ENCODE measurements around the gene ARHGAP1. TPM values are rescaled to one million over a fixed set of nuclear protein-coding genes. Genes with fewer than 3 reads are reported as not detected.

ARHGAP1 gene
- total and polyA plus RNA-seq, 2 experiments from 2014 or later = 54.3 to 98.5 TPM

- H3K27me3 ChIP-seq (replicated peaks; ENCODE audit: insufficient read depth) = no peaks in the 10 kb centered on the region
- TF ChIP-seq EZH2phosphoT487 (IDR thresholded peaks at IDR 0.05; ENCODE audit: insufficient read depth, low read depth) (no peak), EZH2 (IDR thresholded peaks at IDR 0.05; ENCODE audit: insufficient read depth, poor library complexity, severe bottlenecking) (no peak)
- in situ Hi-C loops (cut with MboI) = no loop called here
Measured at GRCh38 chr11:46678741-46679130, 21.7 kb downstream of the ARHGAP1 start.

DNA sequence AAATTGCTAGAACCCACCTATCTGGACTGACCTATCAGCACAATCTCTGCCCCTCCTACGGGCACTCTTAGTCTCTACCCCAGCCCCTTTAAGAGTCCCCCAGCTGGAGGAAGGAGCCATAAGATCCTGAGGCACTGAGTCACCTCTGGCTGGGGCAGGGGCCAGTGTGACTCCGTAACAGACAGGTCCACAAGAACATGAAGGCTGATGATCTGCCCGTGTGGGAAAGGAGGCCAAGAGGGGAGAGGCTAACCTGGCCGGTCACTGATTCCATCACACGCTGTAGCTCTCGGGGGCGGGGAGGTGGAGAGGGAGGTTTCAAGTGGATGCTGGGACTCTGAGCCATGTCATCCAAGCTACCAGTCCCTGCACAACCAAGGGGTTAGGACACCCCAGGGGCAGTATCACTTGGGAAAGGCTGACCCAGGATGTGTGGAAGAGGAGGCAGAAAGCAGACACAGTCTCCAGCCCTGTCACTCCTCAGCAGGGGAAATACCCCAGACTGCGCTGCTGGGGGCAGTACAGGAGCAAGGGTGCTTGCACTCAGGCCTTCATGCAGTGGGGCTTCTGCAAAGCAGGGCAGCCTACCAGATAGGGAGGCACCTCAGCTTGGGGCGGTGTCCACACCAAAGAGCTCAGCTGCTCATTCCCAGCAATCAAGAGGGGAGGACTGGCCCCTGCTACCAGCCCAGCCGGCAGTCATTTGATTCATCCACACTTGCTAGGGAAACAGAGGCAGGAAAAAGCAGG is 22.3 kb downstream of the ARHGAP1 start:
- Histone ChIP-seq H3K9ac (no peak overlapping the region), H2AFZ (no peak overlapping the region), H3K79me2 (ENCODE audit: insufficient read depth) (0 out of 2 replicates have a peak, but pooled peaks cover 2% of the 10 kb centered on the region), H3K27ac (0 out of 2 replicates have a peak overlapping the region, but pooled peaks have one; percentile 9), H3F3A (ENCODE audit: insufficient read depth) (peaks cover 26% of the 10 kb centered on the region), H3K4me1 (ENCODE audit: insufficient read depth) (peaks cover 13% of the 10 kb centered on the region), H4K20me1 (ENCODE audit: insufficient read depth) (no peaks in the 10 kb centered on the region), H3K4me3 (no peak overlapping the region), H3K9me3 (ENCODE audit: low read depth) (no peaks in the 10 kb centered on the region), H3K27me3 (replicated peaks; ENCODE audit: insufficient read depth) (no peaks in the 10 kb centered on the region), H3K36me3 (ENCODE audit: low read depth) (peaks cover 16% of the 10 kb centered on the region; the same call in 1 of the 2 replicates), H3K9me2 (ENCODE audit: insufficient read depth) (no peaks in the 10 kb centered on the region), H3K4me2 (ENCODE audit: unreplicated experiment) (no peak overlapping the region)
- TF ChIP-seq EZH2 (IDR thresholded peaks at IDR 0.05; ENCODE audit: insufficient read depth, poor library complexity, severe bottlenecking) (no peak), EZH2phosphoT487 (IDR thresholded peaks at IDR 0.05; ENCODE audit: insufficient read depth, low read depth) (no peak)
- in situ Hi-C loops (cut with MboI) = no loop called here
- peak; percentile 49 for DNase-seq
- WGBS, 2 experiments (ENCODE audit: low coverage in 1 of 2, low lambda C conversion rate in 2 of 2, missing lambda C conversion rate in 2 of 2) = 81 to 87% methylated on average over 10 of the region's 10 CpGs

More at GRCh38 chr11:46678741-46679130, 21.7 kb downstream of the ARHGAP1 start:
- Histone ChIP-seq H3F3A (ENCODE audit: insufficient read depth) (peaks cover 28% of the 10 kb centered on the region), H2AFZ (no peak overlapping the region), H3K79me2 (ENCODE audit: insufficient read depth) (0 out of 2 replicates have a peak, but pooled peaks cover 4% of the 10 kb centered on the region), H3K9ac (no peak overlapping the region), H3K36me3 (ENCODE audit: low read depth) (peaks cover 16% of the 10 kb centered on the region; the same call in 1 of the 2 replicates), H3K4me1 (ENCODE audit: insufficient read depth) (peaks cover 13% of the 10 kb centered on the region), H3K9me2 (ENCODE audit: insufficient read depth) (no peaks in the 10 kb centered on the region), H3K4me3 (no peak overlapping the region), H3K4me2 (ENCODE audit: unreplicated experiment) (no peak overlapping the region), H4K20me1 (ENCODE audit: insufficient read depth) (no peaks in the 10 kb centered on the region), H3K27ac (0 out of 2 replicates have a peak overlapping the region, but pooled peaks have one; percentile 9), H3K9me3 (ENCODE audit: low read depth) (no peaks in the 10 kb centered on the region)
- 90 to 93% methylated on average over 9 of the region's 9 CpGs for WGBS, 2 experiments (ENCODE audit: low coverage in 1 of 2, low lambda C conversion rate in 2 of 2, missing lambda C conversion rate in 2 of 2)
- no peak for DNase-seq

- TF ChIP-seq EZH2 (IDR thresholded peaks at IDR 0.05; ENCODE audit: insufficient read depth, poor library complexity, severe bottlenecking) (no peak), EZH2phosphoT487 (IDR thresholded peaks at IDR 0.05; ENCODE audit: insufficient read depth, low read depth) (no peak)
- H3K79me2 ChIP-seq (ENCODE audit: insufficient read depth) = no peaks in the 10 kb centered on the region
- H3F3A ChIP-seq (ENCODE audit: insufficient read depth) = peaks cover 25% of the 10 kb centered on the region
- peaks cover 23% of the 10 kb centered on the region; the same call in 1 of the 2 replicates for H3K36me3 ChIP-seq (ENCODE audit: low read depth)
- whole genome bisulfite sequencing, 2 experiments (ENCODE audit: low coverage in 1 of 2, low lambda C conversion rate in 2 of 2, missing lambda C conversion rate in 2 of 2) = 98% methylated on average over 8 of the region's 8 CpGs
- no peaks in the 10 kb centered on the region for H3K27me3 ChIP-seq (replicated peaks; ENCODE audit: insufficient read depth)
- no peaks in the 10 kb centered on the region for H3K9me3 ChIP-seq (ENCODE audit: low read depth)
- no peak overlapping the region for H3K9ac ChIP-seq
- no peak overlapping the region for H3K4me3 ChIP-seq
- no peaks in the 10 kb centered on the region for H4K20me1 ChIP-seq (ENCODE audit: insufficient read depth)
- peaks cover 13% of the 10 kb centered on the region for H3K4me1 ChIP-seq (ENCODE audit: insufficient read depth)
- no peak overlapping the region for H3K4me2 ChIP-seq (ENCODE audit: unreplicated experiment)
- no peak for DNase-seq
- H3K9me2 ChIP-seq (ENCODE audit: insufficient read depth) = no peaks in the 10 kb centered on the region
- in situ Hi-C loops (cut with MboI) = no loop called here
- H2AFZ ChIP-seq = no peak overlapping the region
- no peak overlapping the region for H3K27ac ChIP-seq
Measured at GRCh38 chr11:46677169-46677568, 23.2 kb downstream of the ARHGAP1 start.

GRCh38 chr11:46676436-46677158 is 23.8 kb downstream of the ARHGAP1 start:
- Histone ChIP-seq H3K79me2 (ENCODE audit: insufficient read depth) (no peaks in the 10 kb centered on the region), H2AFZ (no peak overlapping the region), H3K27ac (peak overlapping the region; percentile 94), H3K9me2 (ENCODE audit: insufficient read depth) (no peaks in the 10 kb centered on the region), H3K9ac (no peak overlapping the region), H4K20me1 (ENCODE audit: insufficient read depth) (no peaks in the 10 kb centered on the region), H3K4me1 (ENCODE audit: insufficient read depth) (peaks cover 14% of the 10 kb centered on the region), H3K27me3 (replicated peaks; ENCODE audit: insufficient read depth) (no peaks in the 10 kb centered on the region), H3K4me2 (ENCODE audit: unreplicated experiment) (no peak overlapping the region), H3K9me3 (ENCODE audit: low read depth) (no peaks in the 10 kb centered on the region), H3K4me3 (no peak overlapping the region), H3K36me3 (ENCODE audit: low read depth) (peaks cover 28% of the 10 kb centered on the region; the same call in 1 of the 2 replicates), H3F3A (ENCODE audit: insufficient read depth) (peaks cover 28% of the 10 kb centered on the region)
- 81 to 85% methylated on average over 15 of the region's 15 CpGs for WGBS, 2 experiments (ENCODE audit: low coverage in 1 of 2, low lambda C conversion rate in 2 of 2, missing lambda C conversion rate in 2 of 2)
- DNase-seq = no peak
- TF ChIP-seq EZH2 (IDR thresholded peaks at IDR 0.05; ENCODE audit: insufficient read depth, poor library complexity, severe bottlenecking) = no peak
- TF ChIP-seq EZH2phosphoT487 (IDR thresholded peaks at IDR 0.05; ENCODE audit: insufficient read depth, low read depth) = no peak
- in situ Hi-C loops (cut with MboI) = no loop called here

All from GM23248 (cell line).